ENCODE measurements around the gene RPA3. TPM values are rescaled to one million over a fixed set of nuclear protein-coding genes. Genes with fewer than 3 reads are reported as not detected.

The RPA3 gene
- total and polyA plus RNA-seq, 2 of the 13 experiments (the other 11 are each of a cell fraction or from before 2014, with no cell fraction given): 38.3 to 154 TPM

GRCh38 chr7:7701527-7701926 lies 16.9 kb downstream of the RPA3 start:
- Histone ChIP-seq H3K9me3 (ENCODE audit: low read length) (no peaks in the 10 kb centered on the region), H3K27ac (ENCODE audit: extremely low read length, insufficient read depth, low read length) (no peak overlapping the region), H3K4me3 (replicated peaks in 1 of 3; ENCODE audit: insufficient read depth in 1 of 3, low read depth in 2 of 3, low read length in 3 of 3) (no peak overlapping the region), H3K36me3 (replicated peaks in 1 of 2; ENCODE audit: control insufficient read depth in 1 of 2, insufficient read depth in 2 of 2, low read length in 2 of 2) (no peaks in the 10 kb centered on the region), H3K27me3 (ENCODE audit: control insufficient read depth in 1 of 2, insufficient read depth in 2 of 2, low read length in 2 of 2) (no peaks in the 10 kb centered on the region), H2AFZ (ENCODE audit: low read length) (no peak overlapping the region), H3K9ac (ENCODE audit: insufficient read depth, low read depth, low read length) (no peak overlapping the region), H4K20me1 (ENCODE audit: insufficient read depth, low read length) (no peaks in the 10 kb centered on the region), H3K79me2 (ENCODE audit: insufficient read depth, low read length) (no peaks in the 10 kb centered on the region), H3K4me2 (ENCODE audit: low read depth, low read length) (no peak overlapping the region), H3K4me1 (ENCODE audit: insufficient read depth, low read length) (peaks cover 22% of the 10 kb centered on the region)
- POLR2A ChIA-PET: no interaction called here
- TF ChIP-seq SP1 (IDR thresholded peaks at IDR 0.05): no peak
- TF ChIP-seq SP1 (CRISPR knock-in tag; IDR thresholded peaks at IDR 0.05): no peak
- no peak for TF ChIP-seq MAZ (IDR thresholded peaks at IDR 0.05; ENCODE audit: borderline replicate concordance, low read depth, low read length)
- no peak for TF ChIP-seq MAZ (CRISPR knock-in tag; IDR thresholded peaks at IDR 0.05; ENCODE audit: low read depth)
- TF ChIP-seq ZNF180 (CRISPR knock-in tag; IDR thresholded peaks at IDR 0.05; ENCODE audit: borderline replicate concordance, low read depth): no peak
- TF ChIP-seq, protein P1, sequence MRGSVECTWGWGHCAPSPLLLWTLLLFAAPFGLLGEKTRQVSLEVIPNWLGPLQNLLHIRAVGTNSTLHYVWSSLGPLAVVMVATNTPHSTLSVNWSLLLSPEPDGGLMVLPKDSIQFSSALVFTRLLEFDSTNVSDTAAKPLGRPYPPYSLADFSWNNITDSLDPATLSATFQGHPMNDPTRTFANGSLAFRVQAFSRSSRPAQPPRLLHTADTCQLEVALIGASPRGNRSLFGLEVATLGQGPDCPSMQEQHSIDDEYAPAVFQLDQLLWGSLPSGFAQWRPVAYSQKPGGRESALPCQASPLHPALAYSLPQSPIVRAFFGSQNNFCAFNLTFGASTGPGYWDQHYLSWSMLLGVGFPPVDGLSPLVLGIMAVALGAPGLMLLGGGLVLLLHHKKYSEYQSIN (CRISPR knock-in tag; IDR thresholded peaks at IDR 0.05; ENCODE audit: borderline replicate concordance): no peak
- TF ChIP-seq CREM (IDR thresholded peaks at IDR 0.05): no peak
- TF ChIP-seq CREM (CRISPR knock-in tag; IDR thresholded peaks at IDR 0.05): no peak
- no peak for ATAC-seq
- DNase-seq (ENCODE audit: low spot score): no peak
- intact Hi-C loops (cut with micrococcal nuclease; ENCODE audit: unreplicated experiment) (no loop called here), in situ Hi-C loops (cut with HindIII; ENCODE audit: extremely low pct_ligation_motif_present, low pct_unique_long_range_greater_than_20kb) (no loop called here)
- CTCF ChIA-PET (ENCODE audit: low intra/inter-chr PET ratio, low total read pairs): no interaction called here
- 92% methylated on average over 1 of the region's 1 CpG for WGBS (ENCODE audit: low lambda C conversion rate)
- FAIRE-seq: no peak
- BruUV-seq (replicated peaks): no TSS peak

DNA sequence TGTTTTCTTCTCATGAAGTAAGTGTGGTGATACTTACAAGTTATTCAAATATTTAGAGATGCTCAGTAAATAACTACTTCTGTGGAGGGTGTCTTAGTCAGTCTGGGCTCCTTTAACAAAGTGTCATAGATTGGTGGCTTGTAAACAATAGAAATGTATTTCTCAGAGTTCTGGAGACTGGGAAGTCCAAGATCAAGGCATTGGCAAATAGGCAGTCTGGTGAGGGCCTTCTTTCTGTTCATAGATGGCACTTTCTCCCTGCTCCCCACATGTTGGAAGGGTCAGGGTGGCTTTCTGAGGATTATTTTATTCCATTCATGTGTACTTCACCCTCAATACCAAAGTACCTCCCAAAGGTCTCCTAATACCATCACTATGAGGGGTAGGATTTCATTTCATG lies 18.4 kb downstream of the RPA3 start:
- Histone ChIP-seq H3K9ac (ENCODE audit: insufficient read depth, low read depth, low read length) (no peak overlapping the region), H3K79me2 (ENCODE audit: insufficient read depth, low read length) (no peaks in the 10 kb centered on the region), H3K9me3 (ENCODE audit: low read length) (no peaks in the 10 kb centered on the region), H3K27ac (ENCODE audit: extremely low read length, insufficient read depth, low read length) (no peak overlapping the region), H3K27me3 (ENCODE audit: control insufficient read depth in 1 of 2, insufficient read depth in 2 of 2, low read length in 2 of 2) (no peaks in the 10 kb centered on the region), H3K4me3 (replicated peaks in 1 of 3; ENCODE audit: insufficient read depth in 1 of 3, low read depth in 2 of 3, low read length in 3 of 3) (no peak overlapping the region), H3K4me2 (ENCODE audit: low read depth, low read length) (no peak overlapping the region), H3K36me3 (replicated peaks in 1 of 2; ENCODE audit: control insufficient read depth in 1 of 2, insufficient read depth in 2 of 2, low read length in 2 of 2) (no peaks in the 10 kb centered on the region), H2AFZ (ENCODE audit: low read length) (no peak overlapping the region), H4K20me1 (ENCODE audit: insufficient read depth, low read length) (no peaks in the 10 kb centered on the region), H3K4me1 (ENCODE audit: insufficient read depth, low read length) (peaks cover 30% of the 10 kb centered on the region)
- no TSS peak for BruUV-seq (replicated peaks)
- ChIA-PET POLR2A (no interaction called here), CTCF (ENCODE audit: low intra/inter-chr PET ratio, low total read pairs) (no interaction called here)
- intact Hi-C loops (cut with micrococcal nuclease; ENCODE audit: unreplicated experiment) (no loop called here), in situ Hi-C loops (cut with HindIII; ENCODE audit: extremely low pct_ligation_motif_present, low pct_unique_long_range_greater_than_20kb) (no loop called here)
- FAIRE-seq (no peak), ATAC-seq (no peak), DNase-seq (ENCODE audit: low spot score) (no peak)
- TF ChIP-seq ZNF589 (CRISPR knock-in tag; conservative IDR thresholded peaks at IDR 0.05) (no peak), ZFP90 (CRISPR knock-in tag; IDR thresholded peaks at IDR 0.05; ENCODE audit: borderline replicate concordance) (no peak), ZNF609 (CRISPR knock-in tag; IDR thresholded peaks at IDR 0.05; ENCODE audit: borderline replicate concordance) (no peak), NFKB2 (CRISPR knock-in tag; IDR thresholded peaks at IDR 0.05; ENCODE audit: borderline replicate concordance) (no peak), ZNF564 (CRISPR knock-in tag; IDR thresholded peaks at IDR 0.05) (peak; percentile 92; the same call in 1 of the 2 replicates), KAT7 (CRISPR knock-in tag; IDR thresholded peaks at IDR 0.05; ENCODE audit: borderline replicate concordance) (no peak)

All from HepG2 (cell line).